Measurements from ENCODE around the gene CPNE5.
"Not testable (repeated sequence)": the region's sequence is repeated elsewhere in the genome, so short reads cannot be mapped to it uniquely, and the experiment has no call there.

CPNE5 gene

DNA sequence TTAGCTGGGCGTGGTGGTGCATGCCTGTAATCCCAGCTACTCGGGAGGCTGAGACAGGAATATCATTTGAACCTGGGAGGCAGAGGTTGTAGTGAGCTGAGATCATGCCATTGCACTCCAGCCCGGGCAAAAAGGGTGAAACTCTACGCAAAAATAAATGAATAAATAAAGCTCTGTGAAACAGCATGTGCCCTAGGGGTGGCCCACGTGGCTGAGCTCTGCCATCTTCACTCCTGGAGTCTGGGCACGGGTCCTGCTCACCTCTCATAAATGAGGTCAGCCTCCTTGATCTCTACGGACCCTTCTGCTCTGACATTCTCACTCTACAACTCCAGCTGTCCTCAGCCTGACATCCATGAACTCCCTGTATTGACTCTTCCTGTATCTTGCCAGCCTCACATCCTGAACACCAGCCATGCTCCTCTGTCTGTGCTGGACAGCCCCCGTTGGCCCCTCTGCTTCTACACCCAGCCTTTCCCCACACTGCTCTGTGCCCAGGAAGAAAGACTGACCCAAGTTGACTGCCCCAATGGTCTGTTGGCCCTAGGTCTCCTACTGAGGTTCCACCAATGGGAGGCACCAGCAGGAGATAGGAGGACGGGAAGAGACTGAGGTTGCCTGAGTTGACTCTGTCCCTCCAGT lies 21.9 kb downstream of the CPNE5 start:
- DNase-seq (ENCODE audit: low read depth in 2 of 3, low spot score in 2 of 3): no peak

DNA sequence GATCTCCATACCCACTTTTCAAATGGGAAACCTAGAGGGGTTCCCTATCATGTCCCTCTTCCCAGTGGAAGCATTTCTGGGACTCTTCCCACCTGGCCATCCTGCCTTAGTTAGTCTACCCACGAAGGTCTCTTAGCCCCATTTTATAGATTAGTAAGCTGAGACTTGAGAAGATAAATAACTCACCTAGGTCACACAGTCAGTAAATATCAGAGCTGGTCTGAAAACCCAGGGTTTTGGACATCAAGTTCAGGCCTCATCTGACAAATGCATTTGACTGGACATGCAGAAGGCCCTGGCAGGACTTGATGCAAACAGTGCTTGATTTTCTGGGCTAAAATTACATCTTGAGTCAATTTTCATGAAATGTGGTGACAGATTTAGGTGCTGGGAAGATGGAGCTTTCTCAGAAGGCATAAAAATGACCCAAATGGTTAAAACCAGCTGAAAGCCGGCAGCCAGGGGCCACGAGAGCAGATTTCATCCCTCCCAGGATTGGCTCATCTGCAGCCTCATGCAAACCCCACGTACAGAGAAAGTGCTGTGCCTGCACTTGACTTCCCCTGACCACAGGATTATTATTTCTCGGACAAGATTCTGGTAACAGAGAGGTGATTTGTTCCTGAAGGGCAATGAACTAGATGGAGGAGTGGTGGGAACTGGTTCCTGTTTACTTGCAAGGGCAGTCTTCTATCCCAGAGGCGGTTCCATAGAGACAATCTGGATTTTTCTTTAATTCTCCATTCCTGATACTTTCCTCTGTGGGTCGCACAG lies 23.1 kb downstream of the CPNE5 start:
- DNase-seq (ENCODE audit: low read depth in 2 of 3, low spot score in 2 of 3): no peak

DNA sequence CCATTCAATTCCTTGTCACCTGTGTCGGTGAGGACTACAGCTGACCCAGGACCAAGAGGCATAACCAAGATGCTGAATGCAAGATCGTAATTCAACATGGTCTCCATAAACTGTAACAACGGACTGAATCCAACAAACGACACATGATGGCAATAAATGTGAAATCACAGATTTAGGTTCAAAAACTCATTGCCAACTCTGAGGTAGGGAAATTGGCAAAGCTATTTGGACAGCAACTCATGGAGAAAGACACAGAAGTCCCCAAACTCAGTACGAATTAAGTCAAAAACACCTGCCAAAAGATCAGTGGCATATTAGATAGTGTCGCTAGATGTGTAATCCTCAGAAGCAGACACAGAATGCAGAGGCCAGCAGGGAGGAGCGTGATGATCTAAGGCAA lies 25.0 kb downstream of the CPNE5 start:
- no peak for DNase-seq (ENCODE audit: low read depth in 2 of 3, low spot score in 2 of 3)

DNA sequence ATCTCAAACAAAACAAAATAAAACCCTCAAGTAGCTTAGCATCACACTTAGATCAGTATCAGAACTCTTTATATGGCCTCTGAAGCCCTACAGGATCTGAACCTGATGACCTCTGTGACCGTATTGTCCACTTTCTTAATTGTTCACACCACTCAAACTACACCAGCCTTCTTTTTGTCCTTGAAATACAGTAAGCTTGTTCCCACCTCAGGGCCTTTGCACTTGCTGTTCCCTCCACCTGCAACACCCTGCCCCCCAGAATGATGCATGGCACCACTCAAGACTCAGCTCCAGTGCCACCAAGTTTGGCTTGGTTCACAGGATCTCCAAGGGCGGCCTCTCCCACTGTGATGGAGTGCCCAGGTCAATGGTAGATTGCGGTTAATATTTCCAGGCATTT lies 25.7 kb downstream of the CPNE5 start:
- DNase-seq (ENCODE audit: low read depth in 2 of 3, low spot score in 2 of 3): no peak

DNA sequence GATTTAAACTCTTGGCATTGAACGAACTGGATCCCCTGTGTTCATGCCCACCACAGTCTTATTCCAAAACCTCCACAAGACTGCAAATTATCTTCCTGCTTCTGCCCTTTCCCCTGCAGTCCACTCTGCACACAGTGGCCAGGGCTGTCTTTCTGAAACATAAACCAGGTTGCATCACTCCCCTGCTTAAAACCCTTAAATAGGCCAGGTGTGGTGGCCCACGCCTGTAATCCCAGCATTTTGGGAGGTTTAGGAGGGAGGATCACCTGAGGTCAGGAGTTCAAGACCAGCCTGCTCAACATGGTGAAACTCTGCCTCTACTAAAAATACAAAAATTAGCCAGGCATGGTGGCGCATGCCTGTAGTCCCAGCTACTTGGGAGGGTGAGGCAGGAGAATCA lies 26.2 kb downstream of the CPNE5 start:
- not testable (repeated sequence) for DNase-seq (ENCODE audit: low read depth in 2 of 3, low spot score in 2 of 3)

DNA sequence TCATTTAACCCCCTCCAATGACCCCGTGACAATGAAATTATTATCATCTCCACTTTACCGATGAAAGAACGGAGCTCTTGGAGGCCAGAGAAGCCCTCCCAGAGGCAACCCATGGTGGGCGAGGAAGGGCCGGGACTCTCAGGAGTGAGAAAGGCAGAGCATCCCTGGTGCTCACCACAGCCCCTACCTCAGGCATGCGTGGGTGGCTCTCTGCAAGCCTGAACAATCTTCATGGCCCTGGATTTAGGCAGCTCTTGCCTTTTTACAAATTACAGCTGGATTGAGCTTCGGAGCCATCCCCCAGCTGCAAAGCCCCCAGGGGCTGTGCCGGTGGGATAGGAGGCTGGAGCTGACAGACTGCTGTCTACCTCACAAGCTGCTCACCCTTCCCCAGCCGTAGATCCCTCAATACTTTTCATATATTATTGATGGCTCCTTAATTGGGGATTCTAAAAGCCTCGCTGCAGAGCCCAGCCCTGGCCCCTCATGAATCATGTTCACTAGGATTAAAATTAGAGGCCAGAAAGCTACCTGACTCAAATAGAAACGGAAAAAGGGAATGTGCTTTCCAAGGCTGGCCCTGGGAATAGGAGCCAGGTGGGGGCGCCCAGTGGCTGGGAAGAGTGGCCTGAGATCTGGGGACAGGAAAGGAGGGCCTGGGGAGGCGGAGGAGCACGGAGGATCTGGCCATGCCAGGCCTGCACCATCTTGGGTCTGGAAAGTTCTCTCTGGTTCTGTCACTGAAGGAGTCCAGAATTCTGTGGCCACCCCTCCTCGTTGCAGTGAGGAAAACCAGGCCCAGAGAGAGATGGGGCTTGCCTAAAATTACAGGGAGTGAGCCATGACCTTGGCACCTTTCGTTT lies 29.1 kb downstream of the CPNE5 start:
- DNase-seq (ENCODE audit: low read depth in 2 of 3, low spot score in 2 of 3): no peak

DNA sequence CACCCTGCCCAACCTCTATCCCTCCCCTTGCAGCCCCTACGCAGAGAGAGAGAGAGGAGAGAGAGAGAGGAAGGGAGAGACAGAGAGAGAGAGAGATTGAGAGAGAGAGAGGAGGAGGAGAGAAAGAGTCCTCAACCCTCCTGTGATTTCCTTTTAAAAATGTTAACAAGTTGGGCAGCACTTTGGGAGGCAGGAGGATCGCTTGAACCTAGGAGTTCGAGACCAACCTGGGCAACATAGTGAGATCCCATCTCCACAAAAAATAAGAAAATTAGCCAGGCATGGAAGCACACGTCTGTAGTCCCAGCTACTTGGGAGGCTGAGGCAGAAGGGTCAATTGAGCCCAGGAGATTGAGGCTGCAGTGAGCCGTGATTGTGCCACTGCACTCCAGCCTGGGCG lies 30.1 kb downstream of the CPNE5 start:
- DNase-seq (ENCODE audit: low read depth in 2 of 3, low spot score in 2 of 3): no peak

DNA sequence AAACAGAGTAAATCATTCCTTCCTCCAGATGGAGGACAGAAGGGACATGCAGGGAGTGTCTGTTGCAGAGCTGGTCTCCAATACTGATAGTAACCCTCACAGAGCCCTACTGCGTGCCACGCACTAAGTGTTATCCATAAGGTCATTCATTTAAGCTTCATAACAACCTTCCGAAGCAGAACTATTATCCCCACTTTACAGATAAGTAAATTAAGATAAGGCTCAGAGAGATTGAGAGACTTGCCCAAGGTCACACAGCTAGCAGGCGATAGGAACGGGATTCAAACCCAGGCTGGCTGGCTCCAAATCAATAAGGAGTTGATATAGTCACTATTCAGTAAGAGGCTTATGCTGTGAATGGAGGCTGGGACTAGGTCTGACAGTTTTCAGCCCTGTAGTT lies 30.6 kb downstream of the CPNE5 start:
- no peak for DNase-seq (ENCODE audit: low read depth in 2 of 3, low spot score in 2 of 3)

DNA sequence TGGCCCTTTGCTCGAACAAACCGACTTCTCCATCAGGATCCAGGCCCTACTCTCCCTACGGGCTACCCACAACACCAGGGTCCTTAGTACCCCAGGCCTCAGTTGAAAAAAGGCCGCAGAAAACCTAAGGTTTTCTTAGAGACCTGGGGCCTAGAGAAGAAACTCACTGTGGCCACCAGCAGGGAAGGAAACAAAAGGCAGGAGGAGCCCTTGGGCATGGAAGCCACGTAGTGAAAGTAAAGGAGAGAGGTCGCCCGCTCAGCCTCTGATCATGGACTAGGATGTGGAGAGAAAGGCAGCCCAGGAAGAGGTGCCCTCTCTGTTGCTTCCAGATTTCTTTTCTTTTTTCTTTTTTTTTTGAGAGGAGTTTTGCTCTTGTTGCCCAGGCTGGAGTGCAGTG lies 31.5 kb downstream of the CPNE5 start:
- DNase-seq (ENCODE audit: low read depth in 2 of 3, low spot score in 2 of 3): no peak

DNA sequence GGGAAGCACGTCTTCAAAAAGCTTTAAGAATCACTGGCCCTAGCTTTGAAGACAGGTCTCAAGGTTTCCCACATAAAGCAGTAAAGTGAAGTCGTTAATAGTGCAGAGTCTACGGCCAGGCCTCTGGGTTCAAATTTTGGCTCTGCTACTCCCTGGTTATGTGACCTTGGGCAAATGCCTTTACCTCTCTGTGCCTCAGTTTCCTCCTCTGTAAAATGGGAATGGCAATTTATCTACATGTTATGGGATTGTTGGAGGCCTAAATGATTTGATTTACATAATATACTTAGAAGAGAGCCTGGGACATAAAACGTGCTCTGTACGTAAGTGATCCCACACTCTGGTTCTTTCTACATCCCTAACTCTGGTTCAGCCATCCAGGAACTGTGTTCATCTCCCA lies 32.1 kb downstream of the CPNE5 start:
- DNase-seq (ENCODE audit: low read depth in 2 of 3, low spot score in 2 of 3): no peak

DNA sequence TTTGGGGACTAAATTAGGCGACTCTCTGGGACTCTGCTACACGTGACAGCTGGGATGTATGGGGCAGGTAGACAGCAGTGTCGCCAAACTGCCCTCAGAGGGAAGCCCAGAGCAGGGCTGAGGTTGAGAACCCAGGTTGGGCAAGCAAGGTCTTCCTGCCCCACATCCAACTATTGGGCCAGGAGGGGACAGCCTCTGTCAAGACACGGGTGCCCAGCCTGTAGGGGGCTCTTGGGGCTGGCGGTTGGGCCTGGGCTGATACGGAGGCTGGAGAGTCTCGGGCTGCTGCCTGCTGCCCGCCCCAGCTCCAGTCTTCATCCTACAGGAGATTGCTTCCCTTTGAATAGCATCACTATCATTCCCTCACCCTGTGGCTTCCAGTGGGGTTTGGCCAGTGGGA lies 33.3 kb downstream of the CPNE5 start:
- DNase-seq (ENCODE audit: low read depth in 2 of 3, low spot score in 2 of 3): no peak

DNA sequence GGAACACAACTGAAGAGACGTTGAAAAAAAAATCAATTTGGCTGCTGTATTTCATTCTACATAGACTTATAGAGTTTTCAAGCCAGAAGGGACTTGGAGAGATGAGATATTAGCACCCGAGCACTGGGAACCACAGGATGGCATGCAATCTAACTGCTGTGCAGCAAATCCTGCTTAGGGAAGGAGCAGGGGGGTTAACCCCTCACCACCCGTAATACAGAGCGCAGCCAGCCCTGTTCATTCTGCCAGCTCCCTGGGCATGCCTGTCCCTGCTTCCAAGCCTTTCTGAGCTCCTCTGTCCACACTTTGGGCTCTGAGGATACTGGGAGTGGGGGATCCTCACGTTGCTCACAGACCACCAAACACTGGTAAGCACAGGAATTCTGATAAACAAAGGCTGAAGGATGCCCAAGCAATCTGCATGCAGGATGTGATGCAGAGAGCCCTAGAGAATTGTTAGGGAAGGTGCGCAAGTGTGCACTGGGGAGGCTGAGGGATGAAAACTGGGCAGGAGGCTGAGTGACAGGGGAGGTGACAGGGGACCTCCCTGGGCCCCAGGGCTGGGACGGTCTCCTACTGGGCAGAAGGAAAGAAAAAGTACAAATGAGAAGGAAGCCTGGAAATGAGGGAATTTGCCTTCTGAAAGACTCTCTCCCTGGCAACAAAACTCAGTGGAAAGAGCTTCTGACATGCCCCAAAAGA lies 34.0 kb downstream of the CPNE5 start:
- no peak for DNase-seq (ENCODE audit: low read depth in 2 of 3, low spot score in 2 of 3)

DNA sequence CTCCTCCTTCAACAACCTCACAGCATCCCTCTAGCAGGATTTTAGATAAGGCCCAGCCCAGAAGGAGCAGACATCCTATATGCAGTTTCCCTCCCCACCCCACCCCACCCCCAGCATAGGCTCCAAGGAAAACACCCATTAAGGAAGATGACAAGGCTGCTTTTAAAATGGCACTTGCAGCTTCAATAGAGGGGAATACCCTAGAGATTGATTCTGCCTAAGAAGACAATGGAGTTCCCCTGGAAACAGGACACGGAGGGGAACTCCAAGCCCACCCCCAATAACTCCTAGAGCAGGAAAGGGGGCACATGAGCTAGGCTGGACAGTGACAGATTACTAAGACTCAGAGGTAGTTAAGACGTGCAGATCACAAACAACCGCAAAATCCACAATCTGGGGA lies 34.7 kb downstream of the CPNE5 start:
- no peak for DNase-seq (ENCODE audit: low read depth in 2 of 3, low spot score in 2 of 3)

DNA sequence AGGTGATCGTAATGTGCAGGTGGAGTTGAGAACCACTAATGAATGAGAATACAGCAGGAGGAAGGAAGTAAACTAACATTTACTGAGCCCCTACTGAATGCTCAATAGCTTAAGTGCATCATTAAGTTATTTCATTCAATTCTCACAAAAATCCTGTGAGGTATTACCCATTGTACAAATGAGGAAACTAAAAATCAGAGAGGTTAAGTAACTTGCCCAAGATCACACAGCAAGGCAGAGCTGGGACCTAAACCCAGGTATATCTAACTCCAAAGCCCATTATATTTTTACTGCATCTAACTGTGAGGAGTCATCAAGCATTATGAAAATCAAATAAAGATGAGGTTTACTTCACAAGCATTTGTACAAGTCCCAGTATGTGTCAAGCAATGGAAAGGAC lies 35.3 kb downstream of the CPNE5 start:
- no peak for DNase-seq (ENCODE audit: low read depth in 2 of 3, low spot score in 2 of 3)

DNA sequence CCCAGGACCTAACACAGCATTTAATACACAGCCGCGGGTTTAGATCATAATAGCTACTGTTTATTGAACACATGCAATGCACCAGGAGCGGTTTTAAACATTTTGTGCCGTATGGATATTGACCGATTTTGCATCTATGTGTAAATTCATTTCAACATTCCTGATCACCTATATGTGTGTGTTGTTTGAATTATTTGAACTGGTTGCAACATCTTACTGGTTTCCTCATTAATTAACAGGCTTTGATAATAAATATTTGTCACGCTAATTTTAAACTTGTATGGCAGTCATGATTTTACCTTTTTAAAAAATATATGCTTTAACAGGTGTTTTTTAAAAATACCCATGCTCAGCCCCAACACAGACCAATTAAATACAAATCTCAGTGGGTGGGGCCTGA lies 35.8 kb downstream of the CPNE5 start:
- DNase-seq (ENCODE audit: low read depth in 2 of 3, low spot score in 2 of 3): no peak

DNA sequence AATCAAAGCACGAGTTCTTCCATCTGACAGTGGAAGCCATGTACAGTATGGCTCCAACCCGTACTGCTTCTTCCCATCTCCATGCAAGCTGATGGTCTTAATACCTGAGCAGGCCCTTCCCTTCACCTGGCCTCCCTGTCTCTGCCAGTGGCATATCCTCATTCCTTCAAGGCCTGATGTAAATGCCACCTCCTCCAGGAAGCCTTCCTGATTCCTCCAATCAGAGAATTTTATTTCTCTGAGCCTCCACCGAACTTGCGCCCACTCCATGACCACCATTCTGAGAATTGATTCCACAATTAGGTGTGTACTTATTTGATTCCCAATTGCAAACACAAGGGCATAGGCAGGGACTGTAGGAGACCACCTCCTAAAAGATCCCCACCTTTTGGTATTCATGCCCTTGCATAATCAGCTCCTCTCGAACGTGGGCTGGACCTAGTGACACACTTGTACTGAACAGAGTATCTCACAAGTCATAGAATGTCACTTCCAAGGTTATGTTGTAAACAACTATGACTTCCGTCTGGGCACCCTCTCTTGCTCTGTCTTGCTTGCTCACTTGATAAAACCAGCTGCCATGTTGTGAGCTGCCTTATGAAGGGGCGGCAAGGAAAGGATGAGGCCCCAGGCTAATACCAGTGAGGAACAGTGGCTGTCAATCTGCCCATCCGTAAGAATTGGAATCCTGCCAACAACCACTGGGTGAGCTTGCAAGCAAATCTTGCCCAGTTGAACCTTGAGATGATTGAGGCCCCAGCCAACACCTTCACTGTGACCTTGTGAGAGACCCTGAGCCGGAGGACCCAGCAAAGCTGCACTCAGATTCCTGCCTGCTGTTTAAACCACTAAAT lies 38.8 kb downstream of the CPNE5 start:
- no peak for DNase-seq (ENCODE audit: low read depth in 2 of 3, low spot score in 2 of 3)

DNA sequence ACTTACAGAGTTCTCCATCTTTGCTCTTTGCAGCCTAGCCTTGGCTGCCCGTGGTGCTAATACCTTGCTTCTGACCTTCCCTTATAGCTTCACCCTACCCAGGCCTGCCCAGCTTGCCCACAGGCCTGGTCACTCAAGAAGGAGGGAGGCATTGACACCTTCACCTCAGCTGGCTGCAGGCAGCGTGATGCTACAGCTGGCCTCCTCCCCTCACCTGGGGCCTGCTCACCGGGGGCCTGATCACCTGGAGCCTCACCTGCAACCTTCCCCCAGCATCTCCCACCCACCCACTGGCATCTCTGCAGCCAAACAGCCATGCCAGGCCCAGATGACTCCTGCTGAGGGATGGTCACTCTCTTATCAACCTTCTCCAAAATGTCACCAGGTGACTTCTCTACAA lies 40.4 kb downstream of the CPNE5 start:
- no peak for DNase-seq (ENCODE audit: low read depth in 2 of 3, low spot score in 2 of 3)

DNA sequence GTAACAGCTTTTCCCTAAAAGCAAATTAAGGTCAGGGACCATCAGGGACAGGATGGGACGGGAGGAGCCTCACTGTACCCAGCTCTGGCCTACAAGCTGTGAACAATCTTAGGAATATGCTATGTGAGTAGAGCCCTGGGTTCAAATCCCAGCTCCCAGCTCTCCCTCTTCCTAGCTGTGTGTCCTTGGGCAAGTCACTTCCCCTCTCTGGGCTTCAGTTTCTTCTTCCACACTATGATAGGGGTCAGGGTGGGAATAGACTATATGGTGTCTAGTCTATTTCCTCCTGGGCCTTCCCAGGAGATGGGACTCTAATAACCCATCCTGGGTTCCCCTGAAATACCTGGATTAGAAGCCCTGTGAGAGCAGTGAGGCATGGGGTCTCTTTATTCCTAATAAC lies 41.6 kb downstream of the CPNE5 start:
- no peak for DNase-seq (ENCODE audit: low read depth in 2 of 3, low spot score in 2 of 3)

DNA sequence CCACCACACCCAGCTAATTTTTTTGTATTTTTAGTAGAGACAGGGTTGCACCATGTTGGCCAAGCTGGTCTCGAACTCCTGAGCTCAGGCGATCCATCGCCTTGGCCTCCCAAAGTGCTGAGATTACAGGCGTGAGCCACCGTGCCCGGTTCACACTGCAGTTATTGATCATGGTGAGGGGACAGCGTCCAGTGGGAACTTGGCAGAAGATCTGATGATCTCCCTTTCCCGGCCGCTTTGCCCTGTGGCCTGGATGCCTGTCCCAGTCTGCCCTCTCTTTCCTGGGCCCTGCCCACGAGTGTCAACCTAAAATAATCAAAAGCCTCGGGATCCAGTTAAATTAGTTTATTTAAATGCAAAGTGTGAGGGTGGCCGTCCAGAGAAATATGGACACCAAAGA lies 42.2 kb downstream of the CPNE5 start:
- no peak for DNase-seq (ENCODE audit: low read depth in 2 of 3, low spot score in 2 of 3)

DNA sequence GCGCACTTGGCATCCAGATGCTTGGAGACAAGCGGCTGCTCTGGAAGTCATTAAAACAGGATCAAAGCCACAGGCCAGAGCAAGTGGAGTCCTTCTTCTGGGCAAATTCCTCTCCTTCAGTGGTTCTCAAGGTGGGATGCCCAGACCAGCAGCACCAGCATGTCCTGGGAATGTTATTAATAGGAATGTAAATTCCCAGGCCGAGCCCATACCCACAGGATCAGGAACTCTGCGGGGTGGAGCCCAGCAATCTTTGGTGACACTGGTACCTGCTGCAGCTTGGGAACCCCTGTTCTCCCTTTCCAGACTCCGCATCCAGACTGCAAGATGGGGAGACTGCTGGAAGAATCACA lies 44.6 kb downstream of the CPNE5 start:
- DNase-seq (ENCODE audit: low read depth in 2 of 3, low spot score in 2 of 3): no peak
